ENCODE measurements around the gene ADGRG7. TPM values are rescaled to one million over a fixed set of nuclear protein-coding genes. Genes with fewer than 3 reads are reported as not detected.

ADGRG7 gene
- total and polyA plus RNA-seq, 2 of the 13 experiments (the other 11 are each of a cell fraction or from before 2014, with no cell fraction given) = not detected

DNA sequence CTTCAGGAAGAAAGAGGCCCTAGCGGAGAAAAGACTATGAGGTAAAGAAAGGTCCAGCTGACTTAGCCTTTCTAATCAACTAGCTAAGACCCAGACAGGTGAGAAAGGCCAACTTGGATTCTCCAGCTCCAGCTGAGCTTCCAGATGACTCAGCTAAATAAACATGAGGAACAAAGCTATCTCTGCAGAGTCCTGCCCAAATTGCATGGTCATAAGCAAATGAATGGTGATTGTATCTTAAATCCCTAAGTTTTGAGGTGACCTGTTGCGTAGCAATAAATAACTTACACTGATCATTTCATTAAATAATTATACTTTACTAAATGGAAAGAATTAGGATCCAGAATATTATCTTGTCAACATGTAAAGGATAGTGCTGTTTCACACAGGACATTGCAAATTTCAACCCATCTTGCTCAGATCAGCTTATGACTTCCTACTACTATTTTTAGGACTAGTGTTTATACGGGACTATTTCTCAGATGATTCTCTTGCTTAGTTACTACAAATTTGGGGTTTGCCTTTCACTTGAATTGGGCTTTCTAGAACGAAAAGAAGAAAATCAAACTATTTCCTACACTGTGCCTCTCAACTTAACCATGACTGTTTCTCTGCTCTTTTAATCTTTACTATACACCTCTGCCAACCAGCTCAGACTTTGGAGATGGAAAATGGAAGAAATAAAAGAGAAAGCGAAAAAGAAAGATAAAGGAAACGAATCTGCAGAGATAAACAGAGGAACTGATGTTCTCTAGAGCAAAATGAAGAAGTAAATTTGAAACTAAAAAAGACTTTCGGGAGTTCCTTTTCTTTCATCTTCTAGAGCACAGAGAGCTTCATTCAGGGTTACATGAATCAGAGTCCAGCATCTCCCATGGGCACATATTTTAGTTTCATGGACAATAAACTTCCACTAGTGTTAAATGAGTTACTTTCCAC, 6.6 kb upstream of the ADGRG7 start (continued):
- TF ChIP-seq, protein P1, sequence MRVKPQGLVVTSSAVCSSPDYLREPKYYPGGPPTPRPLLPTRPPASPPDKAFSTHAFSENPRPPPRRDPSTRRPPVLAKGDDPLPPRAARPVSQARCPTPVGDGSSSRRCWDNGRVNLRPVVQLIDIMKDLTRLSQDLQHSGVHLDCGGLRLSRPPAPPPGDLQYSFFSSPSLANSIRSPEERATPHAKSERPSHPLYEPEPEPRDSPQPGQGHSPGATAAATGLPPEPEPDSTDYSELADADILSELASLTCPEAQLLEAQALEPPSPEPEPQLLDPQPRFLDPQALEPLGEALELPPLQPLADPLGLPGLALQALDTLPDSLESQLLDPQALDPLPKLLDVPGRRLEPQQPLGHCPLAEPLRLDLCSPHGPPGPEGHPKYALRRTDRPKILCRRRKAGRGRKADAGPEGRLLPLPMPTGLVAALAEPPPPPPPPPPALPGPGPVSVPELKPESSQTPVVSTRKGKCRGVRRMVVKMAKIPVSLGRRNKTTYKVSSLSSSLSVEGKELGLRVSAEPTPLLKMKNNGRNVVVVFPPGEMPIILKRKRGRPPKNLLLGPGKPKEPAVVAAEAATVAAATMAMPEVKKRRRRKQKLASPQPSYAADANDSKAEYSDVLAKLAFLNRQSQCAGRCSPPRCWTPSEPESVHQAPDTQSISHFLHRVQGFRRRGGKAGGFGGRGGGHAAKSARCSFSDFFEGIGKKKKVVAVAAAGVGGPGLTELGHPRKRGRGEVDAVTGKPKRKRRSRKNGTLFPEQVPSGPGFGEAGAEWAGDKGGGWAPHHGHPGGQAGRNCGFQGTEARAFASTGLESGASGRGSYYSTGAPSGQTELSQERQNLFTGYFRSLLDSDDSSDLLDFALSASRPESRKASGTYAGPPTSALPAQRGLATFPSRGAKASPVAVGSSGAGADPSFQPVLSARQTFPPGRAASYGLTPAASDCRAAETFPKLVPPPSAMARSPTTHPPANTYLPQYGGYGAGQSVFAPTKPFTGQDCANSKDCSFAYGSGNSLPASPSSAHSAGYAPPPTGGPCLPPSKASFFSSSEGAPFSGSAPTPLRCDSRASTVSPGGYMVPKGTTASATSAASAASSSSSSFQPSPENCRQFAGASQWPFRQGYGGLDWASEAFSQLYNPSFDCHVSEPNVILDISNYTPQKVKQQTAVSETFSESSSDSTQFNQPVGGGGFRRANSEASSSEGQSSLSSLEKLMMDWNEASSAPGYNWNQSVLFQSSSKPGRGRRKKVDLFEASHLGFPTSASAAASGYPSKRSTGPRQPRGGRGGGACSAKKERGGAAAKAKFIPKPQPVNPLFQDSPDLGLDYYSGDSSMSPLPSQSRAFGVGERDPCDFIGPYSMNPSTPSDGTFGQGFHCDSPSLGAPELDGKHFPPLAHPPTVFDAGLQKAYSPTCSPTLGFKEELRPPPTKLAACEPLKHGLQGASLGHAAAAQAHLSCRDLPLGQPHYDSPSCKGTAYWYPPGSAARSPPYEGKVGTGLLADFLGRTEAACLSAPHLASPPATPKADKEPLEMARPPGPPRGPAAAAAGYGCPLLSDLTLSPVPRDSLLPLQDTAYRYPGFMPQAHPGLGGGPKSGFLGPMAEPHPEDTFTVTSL (CRISPR knock-in tag; IDR thresholded peaks at IDR 0.05; ENCODE audit: borderline replicate concordance) = peak; percentile 60; the same call in 1 of the 2 replicates
- TF ChIP-seq, protein P2, sequence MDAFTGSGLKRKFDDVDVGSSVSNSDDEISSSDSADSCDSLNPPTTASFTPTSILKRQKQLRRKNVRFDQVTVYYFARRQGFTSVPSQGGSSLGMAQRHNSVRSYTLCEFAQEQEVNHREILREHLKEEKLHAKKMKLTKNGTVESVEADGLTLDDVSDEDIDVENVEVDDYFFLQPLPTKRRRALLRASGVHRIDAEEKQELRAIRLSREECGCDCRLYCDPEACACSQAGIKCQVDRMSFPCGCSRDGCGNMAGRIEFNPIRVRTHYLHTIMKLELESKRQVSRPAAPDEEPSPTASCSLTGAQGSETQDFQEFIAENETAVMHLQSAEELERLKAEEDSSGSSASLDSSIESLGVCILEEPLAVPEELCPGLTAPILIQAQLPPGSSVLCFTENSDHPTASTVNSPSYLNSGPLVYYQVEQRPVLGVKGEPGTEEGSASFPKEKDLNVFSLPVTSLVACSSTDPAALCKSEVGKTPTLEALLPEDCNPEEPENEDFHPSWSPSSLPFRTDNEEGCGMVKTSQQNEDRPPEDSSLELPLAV (CRISPR knock-in tag; conservative IDR thresholded peaks at IDR 0.05; ENCODE audit: low read depth) = no peak
- peak; percentile 99 for TF ChIP-seq FOSL2 (CRISPR knock-in tag; IDR thresholded peaks at IDR 0.05)
- TF ChIP-seq ZFP90 (CRISPR knock-in tag; IDR thresholded peaks at IDR 0.05; ENCODE audit: borderline replicate concordance) = no peak
- peak; percentile 44 for TF ChIP-seq NR2F6 (IDR thresholded peaks at IDR 0.05)
- 0 out of 2 replicates have a peak, but pooled peaks have one; percentile 43 for TF ChIP-seq NR2F6 (CRISPR knock-in tag; IDR thresholded peaks at IDR 0.05)
- TF ChIP-seq SP5 (CRISPR knock-in tag; IDR thresholded peaks at IDR 0.05; ENCODE audit: borderline replicate concordance, low read depth) = peak; percentile 48; the same call in 1 of the 2 replicates
- no peak for TF ChIP-seq ZNF781 (CRISPR knock-in tag; IDR thresholded peaks at IDR 0.05; ENCODE audit: borderline replicate concordance, not compliant biosample characterization)
- peak; percentile 98 for TF ChIP-seq JUND (CRISPR knock-in tag; IDR thresholded peaks at IDR 0.05)
- no peak for TF ChIP-seq SOX6 (IDR thresholded peaks at IDR 0.05)
- TF ChIP-seq SOX6 (CRISPR knock-in tag; IDR thresholded peaks at IDR 0.05) = peak; percentile 82
- TF ChIP-seq, protein P3, sequence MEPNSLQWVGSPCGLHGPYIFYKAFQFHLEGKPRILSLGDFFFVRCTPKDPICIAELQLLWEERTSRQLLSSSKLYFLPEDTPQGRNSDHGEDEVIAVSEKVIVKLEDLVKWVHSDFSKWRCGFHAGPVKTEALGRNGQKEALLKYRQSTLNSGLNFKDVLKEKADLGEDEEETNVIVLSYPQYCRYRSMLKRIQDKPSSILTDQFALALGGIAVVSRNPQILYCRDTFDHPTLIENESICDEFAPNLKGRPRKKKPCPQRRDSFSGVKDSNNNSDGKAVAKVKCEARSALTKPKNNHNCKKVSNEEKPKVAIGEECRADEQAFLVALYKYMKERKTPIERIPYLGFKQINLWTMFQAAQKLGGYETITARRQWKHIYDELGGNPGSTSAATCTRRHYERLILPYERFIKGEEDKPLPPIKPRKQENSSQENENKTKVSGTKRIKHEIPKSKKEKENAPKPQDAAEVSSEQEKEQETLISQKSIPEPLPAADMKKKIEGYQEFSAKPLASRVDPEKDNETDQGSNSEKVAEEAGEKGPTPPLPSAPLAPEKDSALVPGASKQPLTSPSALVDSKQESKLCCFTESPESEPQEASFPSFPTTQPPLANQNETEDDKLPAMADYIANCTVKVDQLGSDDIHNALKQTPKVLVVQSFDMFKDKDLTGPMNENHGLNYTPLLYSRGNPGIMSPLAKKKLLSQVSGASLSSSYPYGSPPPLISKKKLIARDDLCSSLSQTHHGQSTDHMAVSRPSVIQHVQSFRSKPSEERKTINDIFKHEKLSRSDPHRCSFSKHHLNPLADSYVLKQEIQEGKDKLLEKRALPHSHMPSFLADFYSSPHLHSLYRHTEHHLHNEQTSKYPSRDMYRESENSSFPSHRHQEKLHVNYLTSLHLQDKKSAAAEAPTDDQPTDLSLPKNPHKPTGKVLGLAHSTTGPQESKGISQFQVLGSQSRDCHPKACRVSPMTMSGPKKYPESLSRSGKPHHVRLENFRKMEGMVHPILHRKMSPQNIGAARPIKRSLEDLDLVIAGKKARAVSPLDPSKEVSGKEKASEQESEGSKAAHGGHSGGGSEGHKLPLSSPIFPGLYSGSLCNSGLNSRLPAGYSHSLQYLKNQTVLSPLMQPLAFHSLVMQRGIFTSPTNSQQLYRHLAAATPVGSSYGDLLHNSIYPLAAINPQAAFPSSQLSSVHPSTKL (CRISPR knock-in tag; IDR thresholded peaks at IDR 0.05) = peak; percentile 82
- TF ChIP-seq, protein P4, sequence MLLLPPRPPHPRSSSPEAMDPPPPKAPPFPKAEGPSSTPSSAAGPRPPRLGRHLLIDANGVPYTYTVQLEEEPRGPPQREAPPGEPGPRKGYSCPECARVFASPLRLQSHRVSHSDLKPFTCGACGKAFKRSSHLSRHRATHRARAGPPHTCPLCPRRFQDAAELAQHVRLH (CRISPR knock-in tag; IDR thresholded peaks at IDR 0.05; ENCODE audit: borderline replicate concordance, low read depth) = no peak
- no peak for TF ChIP-seq SPEN (CRISPR knock-in tag; IDR thresholded peaks at IDR 0.05; ENCODE audit: low read depth)
- peak; percentile 55; the same call in 1 of the 2 replicates for TF ChIP-seq ZNF331 (CRISPR knock-in tag; IDR thresholded peaks at IDR 0.05)
- TF ChIP-seq RFXAP (CRISPR knock-in tag; IDR thresholded peaks at IDR 0.05; ENCODE audit: borderline replicate concordance) = 0 out of 2 replicates have a peak, but pooled peaks have one; percentile 31
- TF ChIP-seq SMARCE1 (IDR thresholded peaks at IDR 0.05; ENCODE audit: borderline replicate concordance) = no peak
- TF ChIP-seq ISL2 (CRISPR knock-in tag; IDR thresholded peaks at IDR 0.05) = peak; percentile 41; the same call in 1 of the 2 replicates
